Upper lobe of left lung (tissue), 6 donors: ENCODE results near the gene PRR30. TPM values are rescaled to one million over a fixed set of nuclear protein-coding genes. Genes with fewer than 3 reads are reported as not detected.

Experiments used
- ATAC-seq, 2 donors: fragments of 200-7000 bp; cut with Tn5 transposase; one replicate each; pipeline ENCODE4 v1.9.1; 2022; ENCODE audit warnings: mild to moderate bottlenecking in 2 of 2, moderate library complexity in 2 of 2; ENCODE audit not compliant: low FRiP score in 2 of 2
- DNase-seq, 2 donors: peaks; one replicate each; pipeline ENCODE4 v3.0.0-alpha.2; 2019 to 2020
- H3K27ac ChIP-seq, 4 donors: fragments of 200-600 bp; sonication (generic); one replicate each; pipeline ENCODE4 v1.5.1; 2016 to 2019
- H3K27me3 ChIP-seq, 4 donors: fragments of 200-600 bp; sonication (generic); one replicate each; pipeline ENCODE4 v1.5.1; 2017 to 2019
- H3K36me3 ChIP-seq, 4 donors: fragments of 200-600 bp; sonication (generic); one replicate each; pipeline ENCODE4 v1.5.1; 2016 to 2019
- H3K4me1 ChIP-seq, 4 donors: fragments of 200-600 bp; sonication (generic); one replicate each; pipeline ENCODE4 v1.5.1; 2018 to 2019
- H3K4me3 ChIP-seq, 4 donors: fragments of 200-600 bp; sonication (generic); one replicate each; pipeline ENCODE4 v1.5.1; 2017 to 2019; ENCODE audit warnings: mild to moderate bottlenecking in 2 of 4, moderate library complexity in 1 of 4
- H3K9me3 ChIP-seq, 4 donors: fragments of 200-600 bp; sonication (generic); one replicate each; pipeline ENCODE4 v1.5.1; 2018 to 2019
- CTCF ChIP-seq, 6 experiments: fragments of 450-650 bp in 4 of 6; fragments of 200-600 bp in 2 of 6; sonication (generic) in 2 of 6; IDR thresholded peaks; one replicate each; pipeline ENCODE4 v1.5.1; 2016 to 2019; ENCODE audit warnings: antibody characterized with exemption in 6 of 6
- EP300 ChIP-seq, 4 donors: sonication (generic); formaldehyde crosslinking; IDR thresholded peaks; one replicate each; pipeline ENCODE4 v1.5.1; 2017; ENCODE audit warnings: antibody characterized with exemption in 4 of 4, control low read depth in 2 of 4
- POLR2A ChIP-seq, 4 donors: fragments of 450-650 bp; IDR thresholded peaks; one replicate each; pipeline ENCODE4 v1.5.1; 2016 to 2017; ENCODE audit warnings: antibody characterized with exemption in 4 of 4, mild to moderate bottlenecking in 2 of 4
- POLR2AphosphoS5 ChIP-seq, 2 donors: sonication (generic); formaldehyde crosslinking; IDR thresholded peaks; one replicate each; pipeline ENCODE4 v1.5.1; 2017; ENCODE audit warnings: antibody characterized with exemption in 2 of 2
- WGBS, 2 donors: methylation state at CpG; one replicate each; pipeline ENCODE4 v1.1.5; 2017 to 2018; 5-methylcytosine and 5-hydroxymethylcytosine counted together
- total RNA-seq, 6 donors: library from RNA; depleted of rRNA in 4 of 6; stranded (reverse); fragments of >200 nt in 4 of 6; gene quantifications; one replicate each; pipeline versions ENCODE4 v1.1.0 to v1.2.1, GENCODE V29; 2016 to 2021
- donor health status: DM: no; HTN: no; CAD: no; lungs with moderate emphysema.
- donor health status: DM: no; HTN: yes; CAD: no; lungs with severe emphysema.

PRR30 gene
- total RNA-seq, 6 donors from 2014 or later: not detected

- Histone ChIP-seq H3K27me3 (no peaks in the 10 kb centered on the region), H3K4me3 (no peak overlapping the region), H3K27ac (no peak overlapping the region), H3K4me1 (peaks cover 7 to 15% (median 10%) of the 10 kb centered on the region in 4 donors), H3K9me3 (no peaks in the 10 kb centered on the region), H3K36me3 (no peaks in the 10 kb centered on the region)
- TF ChIP-seq POLR2AphosphoS5 (IDR thresholded peaks at IDR 0.05) (no peak), EP300 (IDR thresholded peaks at IDR 0.05) (no peak), CTCF (IDR thresholded peaks at IDR 0.05) (no peak), POLR2A (IDR thresholded peaks at IDR 0.05) (no peak)
- DNase-seq: peak in 1 of 2 donors; percentile 52
- ATAC-seq: no peak
- 91 to 95% methylated on average over 14 to 16 of the region's 19 CpGs for WGBS, 2 donors
Measured at GRCh38 chr2:27099334-27099955, 39.8 kb downstream of the PRR30 start.

DNA sequence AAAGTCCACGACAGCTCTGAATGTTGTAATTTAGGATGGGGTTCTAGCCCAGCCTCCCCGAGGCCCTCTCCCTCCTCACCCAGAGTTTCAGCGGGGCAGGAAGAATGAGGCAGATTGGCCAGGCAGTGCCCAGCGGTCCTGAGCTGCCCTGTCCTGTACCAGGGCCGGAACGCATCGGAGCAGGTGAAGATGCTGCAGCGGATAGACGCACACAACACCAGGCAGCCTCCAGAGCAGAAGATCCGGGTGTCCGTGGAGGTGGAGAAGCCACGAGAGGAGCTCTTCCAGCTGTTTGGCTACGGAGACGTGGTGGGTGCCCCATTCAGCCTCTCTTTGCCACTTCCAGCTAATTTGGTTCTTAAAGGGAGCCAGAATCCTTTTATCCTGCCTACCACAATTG lies 41.9 kb downstream of the PRR30 start:
- Histone ChIP-seq H3K9me3 (no peaks in the 10 kb centered on the region), H3K27me3 (no peaks in the 10 kb centered on the region), H3K4me1 (peaks cover 7 to 15% (median 10%) of the 10 kb centered on the region in 4 donors), H3K27ac (no peak overlapping the region), H3K4me3 (no peak overlapping the region), H3K36me3 (no peaks in the 10 kb centered on the region)
- DNase-seq (peak in 1 of 2 donors; percentile 28), ATAC-seq (no peak)
- no peak for TF ChIP-seq POLR2AphosphoS5 (IDR thresholded peaks at IDR 0.05)
- TF ChIP-seq EP300 (IDR thresholded peaks at IDR 0.05): no peak
- no peak for TF ChIP-seq CTCF (IDR thresholded peaks at IDR 0.05)
- TF ChIP-seq POLR2A (IDR thresholded peaks at IDR 0.05): no peak
- 89 to 91% methylated on average over 14 of the region's 14 CpGs for WGBS, 2 donors

DNA sequence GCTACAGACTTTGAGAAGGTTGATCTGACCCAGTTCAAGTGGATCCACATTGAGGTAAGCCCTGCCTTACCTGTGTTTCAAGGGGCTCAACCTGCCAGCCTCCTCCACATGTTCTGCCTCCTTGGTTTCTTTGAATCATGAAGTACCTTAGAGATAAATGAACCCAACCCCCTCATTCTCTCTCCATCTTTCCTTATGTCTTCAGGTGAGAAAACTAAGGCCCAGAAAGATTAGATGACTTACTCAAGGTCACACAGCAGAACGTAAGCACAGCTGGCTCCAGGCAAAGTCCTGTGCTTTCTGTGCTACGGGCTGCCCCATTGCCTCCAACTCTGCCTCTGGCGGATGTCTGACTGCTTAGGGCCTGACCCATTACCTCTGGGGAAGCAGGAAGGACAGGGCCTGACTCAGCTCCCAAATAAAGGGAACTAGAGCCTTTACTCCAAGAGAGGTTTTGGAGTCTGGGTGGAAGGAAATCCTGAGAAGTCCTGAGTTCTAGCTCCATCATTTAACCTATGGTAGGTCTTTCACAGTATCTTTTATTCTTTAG lies 42.4 kb downstream of the PRR30 start:
- Histone ChIP-seq H3K4me3 (no peak overlapping the region), H3K27me3 (no peaks in the 10 kb centered on the region), H3K27ac (peak overlapping the region in 2 of 4 donors; percentile 41 to 47), H3K4me1 (peaks cover 7 to 15% (median 10%) of the 10 kb centered on the region in 4 donors), H3K9me3 (no peaks in the 10 kb centered on the region), H3K36me3 (no peaks in the 10 kb centered on the region)
- 65 to 82% methylated on average over 3 of the region's 3 CpGs for WGBS, 2 donors
- TF ChIP-seq EP300 (IDR thresholded peaks at IDR 0.05): no peak
- TF ChIP-seq CTCF (IDR thresholded peaks at IDR 0.05): no peak
- TF ChIP-seq POLR2A (IDR thresholded peaks at IDR 0.05): no peak
- TF ChIP-seq POLR2AphosphoS5 (IDR thresholded peaks at IDR 0.05): no peak
- no peak for DNase-seq
- ATAC-seq: peak in 1 of 2 donors; percentile 44

- Histone ChIP-seq H3K4me3 (peak overlapping the region in 3 of 4 donors; percentile 30 to 49 (median 44)), H3K27me3 (no peaks in the 10 kb centered on the region), H3K9me3 (no peaks in the 10 kb centered on the region), H3K36me3 (no peaks in the 10 kb centered on the region), H3K27ac (peak overlapping the region in 2 of 4 donors; percentile 41 to 47), H3K4me1 (peaks cover 7 to 15% (median 10%) of the 10 kb centered on the region in 4 donors)
- ATAC-seq: peak; percentile 78 to 88
- 37 to 41% methylated on average over 4 to 14 of the region's 18 CpGs for WGBS, 2 donors
- DNase-seq: peak; percentile 27 to 63
- TF ChIP-seq POLR2AphosphoS5 (IDR thresholded peaks at IDR 0.05) (no peak), CTCF (IDR thresholded peaks at IDR 0.05) (no peak), POLR2A (IDR thresholded peaks at IDR 0.05) (no peak), EP300 (IDR thresholded peaks at IDR 0.05) (no peak)
Measured at GRCh38 chr2:27095745-27096651, 43.2 kb downstream of the PRR30 start.
